ENCODE results near the gene TMA7B.
"Not testable (repeated sequence)": the region's sequence is repeated elsewhere in the genome, so short reads cannot be mapped to it uniquely, and the experiment has no call there.

Gene TMA7B

DNA sequence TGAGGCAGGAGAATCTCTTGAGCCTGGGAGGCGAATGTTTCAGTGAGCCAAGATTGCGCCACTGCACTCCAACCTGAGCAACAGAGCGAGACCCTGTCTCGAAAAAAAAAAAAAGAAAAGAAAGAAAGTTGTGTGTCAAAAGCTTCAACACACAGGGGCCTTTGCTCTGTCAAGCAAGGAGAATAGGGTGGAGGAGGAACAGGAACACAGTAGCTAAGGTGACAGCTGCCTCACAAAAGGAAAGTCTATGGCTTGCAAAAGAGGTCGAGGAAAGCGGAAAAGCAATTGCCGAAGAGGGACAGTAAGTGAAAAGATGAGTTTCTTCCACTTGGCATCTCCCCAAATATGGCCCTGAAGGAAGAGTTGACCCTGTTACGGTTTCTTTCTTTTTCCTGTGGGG lies 26.5 kb upstream of the TMA7B start:
- no peak for FAIRE-seq

DNA sequence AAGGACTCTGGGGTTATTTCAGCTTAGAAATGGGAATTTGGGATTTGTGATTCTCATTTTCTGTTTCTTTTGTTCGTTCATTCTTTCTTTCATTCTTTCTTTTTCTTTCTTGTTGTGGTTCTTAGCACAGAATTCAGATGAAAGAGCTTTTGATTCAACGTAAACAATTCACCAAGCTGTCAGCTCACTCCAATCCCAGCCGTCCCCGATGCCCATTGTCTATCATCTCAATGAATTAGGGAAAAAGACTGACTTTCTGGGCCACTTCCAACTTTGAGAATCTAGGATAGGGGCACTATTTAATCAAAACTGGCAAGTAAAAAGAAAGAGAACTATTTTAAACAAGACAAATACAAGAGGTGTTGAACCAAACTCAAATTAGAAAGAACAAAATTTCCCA lies 25.1 kb upstream of the TMA7B start:
- no peak for FAIRE-seq

DNA sequence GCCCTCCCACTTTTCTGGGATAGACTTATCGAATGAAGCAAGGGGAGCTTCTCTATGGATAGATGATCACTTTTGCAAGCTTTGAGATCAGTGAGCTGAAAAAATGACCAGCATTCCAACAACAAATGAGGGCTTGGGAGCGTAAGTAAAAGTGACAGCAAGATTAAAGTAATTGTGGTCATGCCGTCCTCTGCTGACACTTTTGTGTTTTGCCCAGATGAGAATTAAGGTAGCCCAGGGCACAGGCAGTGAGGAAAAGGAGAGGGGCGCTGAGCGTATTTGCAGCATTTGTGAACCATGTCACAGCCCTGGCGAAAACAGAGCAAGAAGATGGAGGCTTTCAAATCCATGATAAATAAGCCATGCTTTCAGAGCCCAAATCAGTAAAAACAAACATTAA lies 24.6 kb upstream of the TMA7B start:
- no peak for FAIRE-seq

DNA sequence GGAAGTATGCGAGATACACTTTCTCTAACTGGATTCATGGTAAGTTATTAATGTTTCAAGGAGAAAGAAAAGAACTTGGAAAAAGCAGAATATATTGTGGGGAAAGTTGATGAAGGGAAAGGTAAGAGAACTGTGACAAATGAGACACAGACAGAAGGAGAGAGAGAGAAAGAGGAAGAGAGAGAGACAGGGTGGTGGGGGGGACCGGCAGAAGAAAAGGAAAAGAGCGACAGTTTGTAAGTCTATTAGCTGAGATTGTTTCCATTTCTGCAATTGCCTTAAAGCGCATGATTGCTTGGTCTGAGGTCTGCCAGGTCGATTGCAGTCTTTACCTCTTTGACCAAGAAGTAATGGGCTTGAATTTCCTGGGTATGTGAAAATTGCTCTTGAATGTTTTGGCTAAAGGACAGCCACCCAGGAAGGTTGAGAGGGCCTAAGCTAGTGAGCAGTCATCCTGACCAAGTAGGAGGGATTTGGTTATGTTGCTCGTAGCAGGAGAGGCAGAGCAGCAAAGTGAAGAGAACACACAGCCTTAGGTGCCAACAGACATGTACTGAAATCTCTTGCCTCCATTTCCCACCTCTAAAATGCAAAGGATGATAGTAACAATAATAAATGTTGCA lies 23.6 kb upstream of the TMA7B start:
- no peak for FAIRE-seq

DNA sequence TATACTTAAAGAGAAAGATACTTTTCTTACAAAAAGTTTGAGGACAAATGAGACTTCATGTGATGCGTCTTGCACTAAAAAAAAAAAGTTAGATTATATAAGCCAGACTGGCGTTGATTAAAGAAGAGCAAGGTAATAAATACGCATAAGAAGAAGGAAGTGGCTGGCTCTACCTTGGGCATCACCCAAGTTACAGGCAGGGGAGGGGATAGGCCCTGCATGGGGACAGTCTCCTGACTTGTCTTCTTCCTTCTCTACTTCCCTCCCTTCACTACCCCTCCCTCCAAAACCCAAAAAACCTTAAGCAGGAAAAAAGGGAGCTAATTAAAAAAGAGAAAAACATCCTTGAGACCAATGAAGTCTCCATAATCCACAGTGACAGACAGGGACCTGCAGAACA lies 22.3 kb upstream of the TMA7B start:
- FAIRE-seq: no peak

DNA sequence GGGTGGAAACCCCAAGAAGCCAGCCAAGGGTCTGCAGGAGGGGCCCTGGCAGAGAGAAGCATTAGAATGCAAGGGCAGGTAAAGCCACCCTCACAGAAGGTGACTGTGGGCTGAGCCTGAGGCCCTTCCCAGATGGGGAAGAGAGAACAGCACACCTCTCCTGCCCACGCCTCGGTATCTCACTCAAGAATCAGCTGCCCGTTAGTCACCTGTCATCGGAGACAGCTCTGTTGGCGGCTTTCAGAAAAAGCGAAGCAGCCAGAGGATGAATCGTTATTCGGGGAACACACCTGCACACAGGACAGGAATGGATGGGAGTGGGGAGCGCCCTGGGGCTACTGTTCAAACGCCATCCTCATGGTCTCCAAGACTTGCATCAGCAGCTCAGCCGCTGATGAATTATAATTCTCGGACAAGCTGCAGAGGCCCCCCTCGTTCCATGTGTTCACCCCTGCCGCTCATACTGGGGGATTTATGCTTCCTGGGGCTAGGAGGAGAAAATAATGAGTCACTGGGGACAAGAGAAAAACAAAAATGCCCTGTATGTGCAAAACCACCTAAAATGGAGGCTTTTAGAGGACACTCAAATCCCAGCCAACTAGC lies 21.6 kb upstream of the TMA7B start:
- no peak for FAIRE-seq

DNA sequence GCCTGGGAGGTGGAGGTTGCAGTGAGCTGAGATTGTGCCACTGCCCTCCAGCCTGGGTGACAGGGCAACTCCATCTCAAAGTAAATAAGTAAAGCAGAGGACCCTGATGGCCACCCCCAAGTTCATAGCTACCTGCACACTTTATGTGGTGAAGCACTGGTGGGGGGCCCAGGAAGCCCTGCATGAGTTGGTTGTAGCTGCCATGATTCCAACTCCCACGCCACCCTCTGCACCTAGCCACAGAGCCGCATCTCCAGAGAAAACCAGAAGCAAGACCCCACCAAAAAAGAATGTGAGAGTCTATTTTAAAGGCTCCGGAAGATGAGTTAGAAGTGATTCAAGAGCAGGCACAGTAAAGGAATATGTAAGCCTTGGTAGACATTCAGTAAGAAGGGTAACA lies 20.4 kb upstream of the TMA7B start:
- no peak for FAIRE-seq

DNA sequence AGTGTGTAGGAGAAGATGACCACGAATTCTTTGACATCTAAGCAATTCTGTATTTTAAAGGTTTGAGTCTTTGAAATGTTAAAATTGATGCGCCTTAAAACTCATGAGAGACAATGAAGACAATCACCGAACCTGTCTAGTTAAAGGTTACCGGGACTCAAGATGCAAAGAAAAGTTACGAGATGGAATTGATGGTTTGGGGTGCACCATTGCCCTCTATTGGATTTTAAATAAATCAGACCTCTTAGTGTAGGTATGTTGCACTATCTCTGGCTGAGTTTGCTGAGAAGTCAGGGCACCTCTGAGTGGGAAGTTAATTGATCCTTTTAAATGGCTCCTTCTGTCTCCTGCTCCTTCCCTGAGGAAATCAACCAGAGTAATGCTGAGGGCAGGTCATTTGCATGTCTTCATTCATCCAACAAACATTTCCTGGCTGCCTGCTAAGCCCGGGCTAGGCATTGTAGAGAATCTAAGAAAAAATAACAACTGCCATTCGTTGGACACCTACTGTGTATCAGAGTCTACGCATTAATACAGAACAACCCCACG lies 19.4 kb upstream of the TMA7B start:
- FAIRE-seq: no peak

DNA sequence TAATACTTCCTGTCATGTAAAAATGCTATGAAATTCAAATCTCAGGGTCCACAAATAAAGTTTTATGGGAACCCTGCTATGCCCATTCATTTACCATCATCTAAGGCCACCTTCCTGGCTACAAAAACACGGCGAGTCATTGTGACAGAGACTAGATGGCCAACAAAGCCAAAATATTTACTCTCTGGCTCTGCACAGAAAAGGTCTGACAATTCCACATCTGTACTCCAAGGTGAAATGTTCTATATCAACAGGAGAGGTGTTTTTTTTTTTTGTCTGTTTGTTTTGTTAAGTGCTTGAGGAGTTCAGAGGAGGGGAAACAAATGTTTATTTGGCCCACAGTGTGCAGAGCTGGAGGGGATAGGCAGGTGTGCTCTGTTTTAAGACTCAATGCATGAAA lies 18.6 kb upstream of the TMA7B start:
- FAIRE-seq: no peak

DNA sequence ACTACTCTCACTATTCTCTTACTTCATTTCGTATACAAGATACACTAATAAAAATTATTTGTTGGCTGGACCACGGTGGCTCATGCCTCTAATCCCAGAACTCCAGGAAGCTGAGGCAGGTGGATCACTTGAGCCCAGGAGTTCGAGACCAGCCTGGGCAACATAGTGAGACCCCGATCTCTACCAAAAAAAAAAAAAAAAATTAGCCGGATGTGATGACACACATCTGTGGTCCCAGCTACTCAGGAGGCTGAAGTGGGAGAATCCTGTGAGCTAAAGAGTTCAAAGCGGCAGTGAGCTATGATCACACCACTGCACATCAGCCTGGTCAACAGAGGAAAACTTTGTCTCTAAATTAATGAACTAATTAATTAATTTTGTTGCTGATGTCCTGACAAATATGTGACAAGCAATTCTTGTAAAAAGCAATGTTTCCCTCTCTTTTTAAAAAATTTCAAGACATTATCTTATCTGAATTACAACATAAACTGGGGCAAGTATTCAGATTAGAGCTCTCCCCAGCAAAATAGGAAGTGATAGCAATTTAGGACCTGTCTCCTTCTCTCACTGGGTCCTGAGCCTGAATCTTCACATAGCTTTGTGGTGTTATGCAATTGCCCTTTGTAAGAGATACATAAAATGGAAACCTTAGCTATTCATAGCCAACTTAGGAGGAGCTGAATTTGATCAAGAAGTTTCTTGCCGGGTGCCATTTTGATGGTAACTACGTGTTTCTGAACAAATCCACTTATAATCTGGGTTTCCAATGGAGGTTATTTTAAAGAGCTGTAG lies 17.6 kb upstream of the TMA7B start:
- FAIRE-seq: no peak

DNA sequence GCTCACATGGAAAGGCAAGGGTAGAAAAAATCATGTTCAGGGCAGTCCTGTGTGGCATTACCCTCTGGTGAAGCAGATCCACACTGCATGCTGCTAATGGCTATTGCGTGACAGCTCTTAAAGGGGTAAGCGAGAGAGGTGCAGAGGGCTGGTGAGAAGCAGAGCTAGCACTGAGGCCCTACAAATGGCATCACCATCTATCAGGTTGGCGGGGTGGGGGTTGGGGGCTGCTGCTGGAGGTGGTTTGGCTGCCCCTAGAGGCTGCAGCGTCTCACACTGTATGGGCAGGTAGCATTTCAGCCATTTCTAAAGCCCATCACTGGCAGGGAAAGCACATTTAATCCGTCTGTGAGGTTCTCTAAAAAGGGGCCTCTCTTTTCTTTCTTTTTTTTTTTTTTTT lies 16.9 kb upstream of the TMA7B start:
- no peak for FAIRE-seq

DNA sequence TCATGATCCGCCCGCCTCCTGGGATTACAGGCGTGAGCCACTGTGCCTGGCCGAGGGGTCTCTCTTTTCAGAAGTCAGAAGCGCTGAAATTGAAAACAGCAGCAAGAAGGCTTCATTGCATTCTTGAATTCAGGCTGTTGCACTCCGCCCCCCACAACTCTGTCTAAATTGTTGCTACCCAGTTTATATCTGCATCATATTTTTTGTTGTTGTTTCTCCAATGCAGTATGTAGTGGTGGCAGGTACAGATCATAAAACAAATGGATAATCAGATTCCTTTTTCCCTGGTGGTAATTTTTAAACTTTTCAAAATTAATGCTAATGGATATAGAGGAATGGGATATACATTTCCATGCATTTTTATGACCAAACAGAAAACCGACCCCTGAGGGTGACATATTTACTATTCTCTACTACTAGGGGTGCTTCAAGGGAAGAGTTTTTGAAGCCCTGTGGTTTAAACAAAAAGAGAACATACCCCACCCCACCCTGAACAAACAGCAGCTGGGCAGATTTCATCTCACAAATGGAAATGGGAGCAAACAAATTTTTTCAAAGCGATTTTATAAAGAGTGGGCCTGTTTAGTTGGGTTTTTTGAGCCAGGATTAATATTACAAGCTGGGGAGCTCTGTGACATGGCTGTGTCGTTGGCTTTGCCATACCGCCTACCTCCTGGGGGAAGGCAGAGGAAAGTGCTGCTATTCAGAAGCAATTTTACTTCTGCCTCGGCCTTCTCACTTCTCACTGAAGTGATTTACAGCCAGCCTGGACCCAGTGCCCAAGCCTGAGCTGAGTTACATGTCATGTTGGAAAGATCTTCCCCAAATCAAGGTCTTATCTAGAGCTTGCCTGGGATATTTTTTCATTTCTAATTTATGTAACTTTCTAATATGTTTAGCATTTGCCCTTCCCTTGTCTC lies 16.0 kb upstream of the TMA7B start:
- no peak for FAIRE-seq

DNA sequence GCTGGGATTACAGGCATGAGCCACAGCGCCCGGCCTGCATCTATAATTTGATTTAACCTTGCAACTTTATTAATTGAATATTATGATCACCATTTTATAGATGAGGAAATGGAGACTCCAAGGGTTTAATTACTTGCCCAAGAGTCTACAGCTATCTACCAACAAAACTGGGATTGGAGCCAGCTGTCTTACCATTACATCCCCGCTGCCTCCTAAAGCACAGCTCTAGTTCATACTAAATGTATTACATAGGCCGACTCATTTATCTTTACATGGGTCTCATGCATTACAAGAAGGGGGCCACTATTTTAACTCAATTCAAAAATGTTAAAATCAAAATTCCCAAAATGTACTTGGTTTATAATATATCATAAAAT lies 14.1 kb upstream of the TMA7B start:
- FAIRE-seq: no peak

DNA sequence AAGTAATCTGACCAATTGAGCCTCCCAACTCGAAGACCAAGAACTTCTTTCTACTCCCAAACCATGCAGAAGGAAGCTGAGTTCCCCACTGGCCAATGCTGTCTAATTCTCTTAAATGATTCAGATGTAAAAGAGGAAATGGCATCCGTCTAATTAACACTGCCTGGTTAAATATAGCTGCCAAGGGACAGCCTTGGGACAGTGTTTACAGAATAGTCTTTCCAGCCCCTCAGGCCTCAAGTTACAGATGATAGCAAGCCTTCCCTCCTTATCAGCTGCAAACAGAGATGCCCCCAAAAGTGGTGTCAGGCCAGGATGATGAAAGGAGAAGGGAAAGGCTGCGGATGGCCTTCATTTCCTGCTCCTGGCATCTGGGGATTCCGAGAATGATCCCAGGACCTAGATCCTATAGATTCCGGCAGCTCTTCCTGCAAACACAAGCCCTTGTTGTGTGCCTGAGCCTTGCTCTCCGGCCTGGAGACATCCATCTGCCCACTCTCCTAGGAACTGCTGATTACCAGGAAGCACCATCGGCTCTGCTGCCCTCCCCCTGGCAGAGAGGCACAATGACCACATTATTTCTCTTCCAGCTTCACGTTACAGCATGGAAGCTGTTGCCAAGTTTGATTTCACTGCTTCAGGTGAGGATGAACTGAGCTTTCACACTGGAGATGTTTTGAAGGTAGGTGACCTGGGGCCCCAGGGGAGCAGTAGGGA lies 13.5 kb upstream of the TMA7B start:
- FAIRE-seq: no peak

DNA sequence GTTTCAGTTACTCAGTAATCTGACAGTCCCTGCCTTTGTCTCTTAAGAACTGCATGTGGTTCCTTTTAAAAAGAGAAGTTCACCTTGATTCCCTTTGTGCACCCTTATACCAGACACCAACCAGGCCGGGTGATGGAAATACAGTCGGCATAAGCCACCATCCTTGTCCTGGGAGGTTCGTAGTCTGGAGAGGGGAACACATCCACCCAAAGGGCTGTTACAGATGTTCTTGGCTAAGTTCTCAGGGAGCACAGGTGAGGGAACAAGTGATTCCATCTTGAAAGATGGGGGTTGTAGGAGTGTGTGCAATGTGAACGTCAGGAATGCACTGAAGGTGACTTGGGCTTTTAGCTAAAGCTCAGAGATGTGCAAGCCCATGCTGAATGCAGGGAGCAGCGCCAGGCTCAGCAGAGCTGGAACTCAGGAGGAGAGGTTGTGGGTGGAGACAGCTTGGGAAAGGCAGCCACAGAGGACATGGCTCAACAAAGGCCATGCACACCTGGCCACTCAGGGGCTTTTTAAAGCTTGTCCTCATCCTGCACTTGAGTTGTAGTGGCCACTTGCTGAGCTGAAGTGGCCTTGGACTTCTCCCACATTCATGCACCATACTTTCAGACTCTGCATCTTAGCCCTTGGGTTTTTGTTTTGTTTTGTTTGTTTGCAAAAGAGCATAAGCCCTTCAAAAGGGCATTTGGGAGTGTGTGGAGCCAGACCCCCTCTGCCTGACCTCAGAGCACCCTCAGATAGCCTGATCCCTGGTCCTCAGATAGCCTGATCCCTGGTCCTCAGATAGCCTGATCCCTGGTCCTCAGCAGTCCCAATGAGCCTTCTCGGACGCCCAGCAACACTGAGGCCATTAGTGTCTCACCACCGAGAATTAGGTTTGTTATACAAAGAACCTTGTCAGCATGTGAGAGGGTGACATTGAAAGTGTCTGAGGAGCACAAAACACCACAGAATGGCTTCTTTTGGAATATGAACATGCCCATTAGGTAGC lies 12.7 kb upstream of the TMA7B start:
- no peak for FAIRE-seq

DNA sequence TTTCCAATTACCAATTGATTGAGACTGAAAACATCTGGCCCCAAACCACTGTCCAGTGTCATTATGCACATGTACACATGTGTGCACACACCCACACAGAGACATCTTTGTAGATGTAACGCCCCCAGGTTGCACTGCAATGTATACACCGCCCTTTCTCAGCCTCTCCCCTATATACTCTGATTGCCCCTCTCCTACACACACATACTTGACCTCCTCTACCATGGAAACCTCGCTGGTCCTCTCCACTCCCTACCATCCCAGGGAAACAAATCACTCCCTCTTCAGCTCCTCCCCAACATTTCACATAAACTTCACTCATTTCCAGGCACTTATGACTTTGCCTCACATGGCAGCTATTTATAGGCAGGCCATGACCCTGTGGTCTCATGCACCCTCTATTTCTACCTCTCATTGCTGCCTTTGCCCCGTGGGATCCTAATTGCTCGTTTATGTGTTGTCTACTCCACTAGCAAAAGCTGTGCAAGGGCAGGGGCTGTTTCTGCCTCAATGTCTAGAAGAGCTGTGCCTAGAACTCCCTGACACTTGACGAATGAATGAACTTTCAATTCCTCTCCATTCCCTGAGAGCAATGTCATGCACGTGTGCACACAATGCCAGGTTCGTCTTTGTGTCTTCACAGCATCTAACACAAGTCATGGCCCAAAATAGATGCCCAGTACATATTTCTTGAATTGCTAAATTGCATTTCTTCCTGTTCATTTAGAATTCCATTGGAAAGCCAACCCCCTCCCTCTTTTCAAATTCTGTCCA lies 10.0 kb upstream of the TMA7B start:
- FAIRE-seq: no peak

DNA sequence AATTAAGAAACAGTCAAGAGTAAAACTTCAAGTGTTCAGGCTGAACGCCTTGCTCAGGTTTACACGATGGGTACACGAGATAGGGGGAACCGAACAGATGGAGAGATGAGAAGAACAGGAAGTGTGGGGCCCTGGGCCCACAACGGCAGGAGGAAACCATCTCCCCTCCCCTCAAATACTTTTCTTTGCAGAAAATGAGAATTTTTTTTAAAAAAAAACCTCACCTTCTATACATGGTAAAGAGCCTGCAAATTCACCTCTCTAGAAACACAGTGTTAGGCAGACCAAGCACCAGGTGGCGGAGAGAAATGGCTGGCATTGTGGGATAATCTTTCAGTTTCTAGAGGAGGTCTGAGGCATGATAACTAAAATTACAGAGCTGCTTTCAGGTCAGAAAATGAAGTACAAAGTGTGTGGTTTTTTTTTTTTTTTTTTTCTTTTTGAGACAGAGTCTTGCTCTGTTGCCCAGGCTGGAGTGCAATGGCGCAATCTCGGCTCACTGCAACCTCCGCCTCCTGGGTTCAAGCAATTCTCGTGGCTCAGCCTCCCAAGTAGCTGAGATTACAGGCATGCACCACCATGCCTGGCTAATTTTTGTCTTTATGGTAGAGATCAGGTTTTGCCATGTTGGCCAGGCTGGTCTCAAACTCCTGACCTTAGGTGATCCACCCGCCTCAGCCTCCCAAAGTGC lies 8.4 kb upstream of the TMA7B start:
- FAIRE-seq: not testable (repeated sequence)

DNA sequence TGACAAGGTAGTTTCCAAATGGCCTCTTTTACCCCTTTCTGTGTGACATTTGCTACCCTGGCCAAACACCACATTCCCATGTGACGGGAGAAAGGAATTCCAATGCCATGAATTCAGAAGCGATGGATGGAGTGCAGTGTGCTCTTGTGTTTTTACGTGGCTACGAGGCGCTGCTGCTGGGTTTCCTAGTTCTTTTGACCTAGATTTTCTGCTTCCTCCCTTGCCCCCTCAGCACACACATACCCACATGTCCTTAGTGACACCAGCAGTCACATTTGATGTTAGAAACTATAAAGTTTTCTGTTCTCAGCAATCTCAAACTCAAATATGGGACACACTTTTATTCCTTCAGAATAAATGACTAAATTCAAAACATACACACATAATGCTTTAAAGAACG lies 7.8 kb upstream of the TMA7B start:
- FAIRE-seq: no peak

DNA sequence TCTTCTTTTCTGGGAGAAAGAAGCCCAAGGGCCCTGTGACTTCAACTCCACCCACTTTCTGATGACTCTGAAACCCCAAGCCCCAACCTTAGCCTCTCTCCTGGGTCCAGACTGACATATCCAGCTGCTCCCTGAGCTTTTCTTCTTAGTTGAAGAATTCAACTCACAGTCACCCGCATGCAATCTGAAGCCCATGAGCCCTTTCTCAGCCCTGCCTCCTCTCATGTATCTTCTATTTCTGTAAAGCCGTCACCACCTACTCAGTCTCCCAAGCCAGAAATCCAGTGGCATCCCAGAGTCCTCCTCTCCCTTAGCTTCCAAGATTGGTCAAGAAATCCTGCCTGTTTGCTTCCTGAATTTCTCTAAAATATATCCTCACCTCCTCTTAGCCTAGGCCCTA lies 7.1 kb upstream of the TMA7B start:
- FAIRE-seq: no peak

DNA sequence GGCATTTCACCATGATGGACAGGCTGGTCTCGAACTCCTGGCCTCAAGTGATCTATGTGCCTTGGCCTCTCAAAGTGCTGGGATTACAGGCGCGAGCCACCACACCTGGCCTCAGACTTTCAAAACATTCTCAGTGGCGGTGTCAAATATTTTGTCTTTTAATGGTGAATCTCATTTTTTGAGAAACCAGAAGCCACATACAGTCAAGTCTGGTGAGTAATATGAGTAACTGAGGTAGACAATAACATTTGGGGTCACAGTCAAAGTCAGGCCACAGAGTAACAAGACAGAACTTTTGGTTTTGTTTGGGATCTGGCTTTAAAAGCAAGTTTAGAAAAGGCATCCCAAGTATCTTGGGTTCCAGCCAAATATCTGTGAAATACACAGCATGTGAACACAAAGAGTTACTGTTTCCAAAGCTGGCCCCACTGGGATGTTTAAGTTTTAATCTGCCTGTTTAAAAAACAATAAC lies 5.6 kb upstream of the TMA7B start:
- FAIRE-seq: no peak

Measured in TTC549 (cell line).